Measurements from ENCODE around the gene CPT2.

The CPT2 gene

DNA sequence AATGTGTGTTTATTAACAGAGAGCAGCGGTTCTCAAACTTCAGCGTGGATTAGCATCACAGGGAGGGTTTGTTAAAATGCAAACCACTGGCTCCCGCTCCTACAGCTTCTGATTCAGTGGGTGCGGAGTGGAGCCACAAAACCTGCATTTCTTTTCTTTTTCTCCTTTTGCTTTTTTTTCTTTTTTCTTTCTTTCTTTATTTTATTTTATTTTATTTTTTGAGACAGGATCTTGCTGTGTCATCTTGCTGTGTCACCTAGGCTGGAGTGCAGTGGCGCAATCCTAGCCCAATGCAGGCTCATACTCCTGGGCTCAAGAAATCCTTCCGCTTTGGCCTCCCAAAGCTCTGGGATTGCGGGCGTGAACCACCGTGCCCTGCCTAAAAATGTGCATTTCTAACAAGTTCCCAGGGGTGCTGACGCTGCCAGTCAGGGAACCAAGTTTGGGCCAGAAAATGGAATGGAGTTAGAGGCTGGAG is 33.3 kb upstream of the CPT2 start:
- Histone ChIP-seq H3K4me1 (no peaks in the 10 kb centered on the region), H3K36me3 (no peaks in the 10 kb centered on the region), H3K4me3 (no peak overlapping the region), H3K9me3 (no peaks in the 10 kb centered on the region), H3K27ac (no peak overlapping the region), H3K27me3 (no peaks in the 10 kb centered on the region)
- no peak for DNase-seq
- intact Hi-C loops (cut with DNase I; ENCODE audit: low total_unique reads), result no loop called here
- no peak for TF ChIP-seq CTCF (IDR thresholded peaks at IDR 0.05)

- no peak overlapping the region for H3K27ac ChIP-seq
- H3K9me3 ChIP-seq, result no peaks in the 10 kb centered on the region
- H3K4me1 ChIP-seq, result no peaks in the 10 kb centered on the region
- DNase-seq, result peak in 1 of 2 donors; percentile 41
- no peaks in the 10 kb centered on the region for H3K27me3 ChIP-seq
- no peak for TF ChIP-seq CTCF (IDR thresholded peaks at IDR 0.05)
- no peak overlapping the region for H3K4me3 ChIP-seq
- intact Hi-C loops (cut with DNase I; ENCODE audit: low total_unique reads), result no loop called here
- H3K36me3 ChIP-seq, result no peaks in the 10 kb centered on the region
Measured at GRCh38 chr1:53165408-53165961, 31.1 kb upstream of the CPT2 start.

DNA sequence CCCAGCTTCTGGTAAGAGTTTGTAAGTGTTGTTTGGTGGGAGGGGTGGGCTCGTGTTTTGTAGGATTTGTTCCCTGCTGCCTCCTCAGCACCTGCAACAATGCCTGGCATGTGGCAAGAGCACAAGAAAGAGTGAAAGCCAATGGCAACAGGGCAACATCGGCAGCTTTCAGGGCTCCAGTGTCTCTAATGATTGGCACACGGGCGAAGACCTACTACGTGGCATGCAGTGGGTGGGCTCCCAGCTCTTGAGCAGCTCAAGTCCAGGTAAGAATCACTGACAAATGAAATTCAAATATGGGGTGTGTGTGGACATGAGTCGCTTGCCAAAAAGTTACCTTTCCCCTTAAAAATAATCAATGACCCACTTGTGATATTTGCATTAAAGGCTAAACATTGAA is 30.3 kb upstream of the CPT2 start:
- intact Hi-C loops (cut with DNase I; ENCODE audit: low total_unique reads), result no loop called here
- Histone ChIP-seq H3K9me3 (no peaks in the 10 kb centered on the region), H3K4me3 (no peak overlapping the region), H3K36me3 (no peaks in the 10 kb centered on the region), H3K4me1 (no peaks in the 10 kb centered on the region), H3K27me3 (no peaks in the 10 kb centered on the region), H3K27ac (no peak overlapping the region)
- DNase-seq, result no peak
- TF ChIP-seq CTCF (IDR thresholded peaks at IDR 0.05), result no peak

- DNase-seq, result no peak
- intact Hi-C loops (cut with DNase I; ENCODE audit: low total_unique reads), result no loop called here
Measured at GRCh38 chr1:53166912-53167311, 29.7 kb upstream of the CPT2 start.

GRCh38 chr1:53172426-53173128 is 24.0 kb upstream of the CPT2 start:
- no peaks in the 10 kb centered on the region for H3K9me3 ChIP-seq
- H3K27me3 ChIP-seq, result no peaks in the 10 kb centered on the region
- TF ChIP-seq CTCF (IDR thresholded peaks at IDR 0.05), result peak in 1 of 2 experiments; percentile 6
- H3K27ac ChIP-seq, result peak overlapping the region in 1 of 2 donors; percentile 43
- H3K4me3 ChIP-seq, result no peak overlapping the region
- no peak for DNase-seq
- peaks cover 0 to 31% (median 10%) of the 10 kb centered on the region in 4 donors for H3K4me1 ChIP-seq
- intact Hi-C loops (cut with DNase I; ENCODE audit: low total_unique reads), result no loop called here
- H3K36me3 ChIP-seq, result no peaks in the 10 kb centered on the region

More at GRCh38 chr1:53166912-53167311, 29.7 kb upstream of the CPT2 start:
- H3K9me3 ChIP-seq, result no peaks in the 10 kb centered on the region
- no peak overlapping the region for H3K4me3 ChIP-seq
- no peaks in the 10 kb centered on the region for H3K27me3 ChIP-seq
- no peaks in the 10 kb centered on the region for H3K36me3 ChIP-seq
- no peak for TF ChIP-seq CTCF (IDR thresholded peaks at IDR 0.05)
- H3K27ac ChIP-seq, result no peak overlapping the region
- peaks cover 0 to 3% (median under 1%) of the 10 kb centered on the region in 4 donors for H3K4me1 ChIP-seq
